ENCODE measurements around the gene PPP6R2. TPM values are rescaled to one million over a fixed set of nuclear protein-coding genes. Genes with fewer than 3 reads are reported as not detected.
A peak's percentile ranks its signal among the peaks of the same experiment; 100 is the strongest.

Gene PPP6R2
- 10 to 100 TPM; 56.5 to 58.9 TPM for total RNA-seq

GRCh38 chr22:50342651-50343540 lies at the start of gene PPP6R2:
PPP6R2 (plus strand) TSS chr22:50343327; CDS start chr22:50393909, 50,582 bp downstream.
- Mint-ChIP-seq H3K4me3 (peak within 1 kb of the TSS; percentile 77), H3K4me1 (peaks cover 11% of the 10 kb centered on the region), H3K9me3 (no peaks in the 10 kb centered on the region), H3K27ac (peak within 1 kb of the TSS; percentile 88), H3K27me3 (no peaks in the 10 kb centered on the region), H3K36me3 (ENCODE audit: low read depth) (no peaks in the 10 kb centered on the region)
- DNase-seq = peak; percentile 88
- POLR2A ChIA-PET = interaction anchor here (0.6 to 1.6 kb wide), 10 partner anchors 10 to 278 kb away, joined by 3 to 10 read pairs (median 4); partner anchors contain the start of genes DENND6B, HDAC10, PLXNB2 and SCO2
- CTCF ChIA-PET = interaction anchor here (0.6 to 2.7 kb wide), 20 partner anchors 9 to 278 kb away, joined by 3 to 21 read pairs (median 5); partner anchors contain the start of genes DENND6B, HDAC10, SCO2 and TUBGCP6

GRCh38 chr22:50293441-50294318 lies 49.4 kb upstream of the PPP6R2 start:
- POLR2A ChIA-PET = interaction anchor here (0.8 to 1.5 kb wide), 5 partner anchors 12 to 48 kb away, joined by 3 to 4 read pairs (median 3); no protein-coding TSS in a partner anchor

GRCh38 chr22:50294319-50294656 lies 48.8 kb upstream of the PPP6R2 start:
- H3K36me3 Mint-ChIP-seq (ENCODE audit: low read depth) = no peaks in the 10 kb centered on the region
- H3K4me3 Mint-ChIP-seq = no peak overlapping the region
- POLR2A ChIA-PET = interaction anchor here (0.8 to 1.5 kb wide), 5 partner anchors 11 to 47 kb away, joined by 3 to 4 read pairs (median 3); no protein-coding TSS in a partner anchor
- H3K4me1 Mint-ChIP-seq = peaks cover 10% of the 10 kb centered on the region
- H3K27me3 Mint-ChIP-seq = peaks cover 9% of the 10 kb centered on the region
- CTCF ChIA-PET = interaction anchor here (1.5 kb wide), 1 partner anchor 11 kb away, joined by 3 read pairs; no protein-coding TSS in a partner anchor
- H3K9me3 Mint-ChIP-seq = no peaks in the 10 kb centered on the region
- no peak for DNase-seq
- H3K27ac Mint-ChIP-seq = no peak overlapping the region

More at GRCh38 chr22:50293441-50294318, 49.4 kb upstream of the PPP6R2 start:
- Mint-ChIP-seq H3K36me3 (ENCODE audit: low read depth) (no peaks in the 10 kb centered on the region), H3K4me3 (peak overlapping the region; percentile 24), H3K4me1 (peaks cover 10% of the 10 kb centered on the region), H3K27me3 (peaks cover 9% of the 10 kb centered on the region), H3K27ac (no peak overlapping the region), H3K9me3 (no peaks in the 10 kb centered on the region)
- no peak for DNase-seq
- CTCF ChIA-PET = interaction anchor here (1.5 kb wide), 1 partner anchor 11 kb away, joined by 3 read pairs; no protein-coding TSS in a partner anchor

- Mint-ChIP-seq H3K27me3 (peaks cover 9% of the 10 kb centered on the region), H3K4me1 (peaks cover 10% of the 10 kb centered on the region), H3K9me3 (no peaks in the 10 kb centered on the region), H3K27ac (no peak overlapping the region), H3K36me3 (ENCODE audit: low read depth) (no peaks in the 10 kb centered on the region), H3K4me3 (no peak overlapping the region)
- POLR2A ChIA-PET = interaction anchor here (0.6 kb wide), 1 partner anchor 15 kb away, joined by 3 read pairs; no protein-coding TSS in a partner anchor
- CTCF ChIA-PET = interaction anchor here (0.7 to 1.4 kb wide), 2 partner anchors 20 to 51 kb away, joined by 3 to 5 read pairs; no protein-coding TSS in a partner anchor
- DNase-seq = no peak
Observed at GRCh38 chr22:50296658-50297490, 46.3 kb upstream of the PPP6R2 start.

GRCh38 chr22:50297510-50298265 lies 45.4 kb upstream of the PPP6R2 start:
- H3K27me3 Mint-ChIP-seq = peaks cover 4% of the 10 kb centered on the region
- ChIA-PET POLR2A (interaction anchor here (0.6 kb wide), 1 partner anchor 14 kb away, joined by 3 read pairs; no protein-coding TSS in a partner anchor), CTCF (no interaction called here)

GRCh38 chr22:50298266-50298637 lies 44.9 kb upstream of the PPP6R2 start:
- Mint-ChIP-seq H3K4me1 (peaks cover 2% of the 10 kb centered on the region), H3K27ac (no peak overlapping the region), H3K27me3 (peaks cover 1% of the 10 kb centered on the region), H3K4me3 (no peak overlapping the region), H3K36me3 (ENCODE audit: low read depth) (no peaks in the 10 kb centered on the region), H3K9me3 (no peaks in the 10 kb centered on the region)
- no peak for DNase-seq
- ChIA-PET POLR2A (no interaction called here), CTCF (no interaction called here)

More at GRCh38 chr22:50297510-50298265, 45.4 kb upstream of the PPP6R2 start:
- no peak overlapping the region for H3K27ac Mint-ChIP-seq
- no peak overlapping the region for H3K4me3 Mint-ChIP-seq
- peaks cover 5% of the 10 kb centered on the region for H3K4me1 Mint-ChIP-seq
- H3K36me3 Mint-ChIP-seq (ENCODE audit: low read depth) = no peaks in the 10 kb centered on the region
- DNase-seq = no peak
- no peaks in the 10 kb centered on the region for H3K9me3 Mint-ChIP-seq

- POLR2A ChIA-PET = no interaction called here
Observed at GRCh38 chr22:50298937-50299784, 44.0 kb upstream of the PPP6R2 start.

GRCh38 chr22:50299785-50300619 lies 43.1 kb upstream of the PPP6R2 start:
- Mint-ChIP-seq H3K9me3 (no peaks in the 10 kb centered on the region), H3K27me3 (peaks cover 1% of the 10 kb centered on the region), H3K4me3 (no peak overlapping the region), H3K36me3 (ENCODE audit: low read depth) (no peaks in the 10 kb centered on the region), H3K27ac (no peak overlapping the region), H3K4me1 (peaks cover 9% of the 10 kb centered on the region)
- DNase-seq = no peak
- ChIA-PET POLR2A (no interaction called here), CTCF (no interaction called here)

More at GRCh38 chr22:50298937-50299784, 44.0 kb upstream of the PPP6R2 start:
- Mint-ChIP-seq H3K36me3 (ENCODE audit: low read depth) (no peaks in the 10 kb centered on the region), H3K27me3 (peaks cover 1% of the 10 kb centered on the region), H3K4me1 (peaks cover 3% of the 10 kb centered on the region), H3K9me3 (no peaks in the 10 kb centered on the region), H3K4me3 (no peak overlapping the region), H3K27ac (no peak overlapping the region)
- DNase-seq = no peak
- CTCF ChIA-PET = no interaction called here

- Mint-ChIP-seq H3K27ac (no peak overlapping the region), H3K9me3 (no peaks in the 10 kb centered on the region), H3K27me3 (no peaks in the 10 kb centered on the region), H3K4me3 (no peak overlapping the region), H3K36me3 (ENCODE audit: low read depth) (no peaks in the 10 kb centered on the region), H3K4me1 (peaks cover 12% of the 10 kb centered on the region)
- ChIA-PET CTCF (no interaction called here), POLR2A (interaction anchor here (2.1 kb wide), 1 partner anchor 14 kb away, joined by 9 read pairs; no protein-coding TSS in a partner anchor)
- no peak for DNase-seq
Observed at GRCh38 chr22:50300620-50301257, 42.4 kb upstream of the PPP6R2 start.

GRCh38 chr22:50301581-50301991 lies 41.5 kb upstream of the PPP6R2 start:
- POLR2A ChIA-PET = interaction anchor here (2.1 kb wide), 1 partner anchor 14 kb away, joined by 9 read pairs; no protein-coding TSS in a partner anchor
- Mint-ChIP-seq H3K27ac (no peak overlapping the region), H3K4me3 (no peak overlapping the region), H3K36me3 (ENCODE audit: low read depth) (no peaks in the 10 kb centered on the region), H3K4me1 (peaks cover 19% of the 10 kb centered on the region), H3K9me3 (no peaks in the 10 kb centered on the region), H3K27me3 (peaks cover 6% of the 10 kb centered on the region)
- CTCF ChIA-PET = no interaction called here
- DNase-seq = no peak

Data from activated CD4-positive, alpha-beta memory T cell treated with anti-CD3 and anti-CD28 coated beads, Interleukin-2, amount 10 ng/mL, durations not matched to agents 7 days and 5 days (primary cell).